MM.1S (cell line): ENCODE results near the gene PRR9.

ENCODE experiments used
- DNase-seq: peaks from one replicate; pipeline ENCODE4 v3.0.0-alpha.2; 2015
- H2AFZ ChIP-seq: fragments of 300-600 bp; sonication (generic); 2 replicates; pipeline ENCODE4 v1.6.0; 2016; ENCODE audit warnings: antibody characterized with exemption, low read length
- H3F3A ChIP-seq: fragments of 300-600 bp; sonication (generic); 2 replicates; pipeline ENCODE4 v1.6.1; 2016; ENCODE audit warnings: mild to moderate bottlenecking, antibody characterized with exemption, low read length, moderate library complexity, mixed read lengths; ENCODE audit not compliant: insufficient read depth
- H3K27ac ChIP-seq: fragments of 300-600 bp; sonication (generic); 2 replicates; pipeline ENCODE4 v1.5.1; 2016; ENCODE audit warnings: mild to moderate bottlenecking, low read length
- H3K27me3 ChIP-seq: fragments of 300-600 bp; sonication (generic); replicated peaks from 2 replicates; pipeline ENCODE4 v1.6.0; 2016; ENCODE audit warnings: low read length; ENCODE audit not compliant: insufficient read depth
- H3K36me3 ChIP-seq: fragments of 300-600 bp; sonication (generic); replicated peaks from 2 replicates; pipeline ENCODE4 v1.6.1; 2016; ENCODE audit warnings: mild to moderate bottlenecking, low read length, mixed read lengths; ENCODE audit not compliant: insufficient read depth
- H3K4me1 ChIP-seq: fragments of 300-600 bp; sonication (generic); 2 replicates; pipeline ENCODE4 v1.6.1; 2016; ENCODE audit warnings: low read length, mixed read lengths
- H3K4me2 ChIP-seq: fragments of 300-600 bp; sonication (generic); 2 replicates; pipeline ENCODE4 v1.6.0; 2016; ENCODE audit warnings: low read depth, low read length
- H3K4me3 ChIP-seq: fragments of 300-600 bp; sonication (generic); 2 replicates; pipeline ENCODE4 v1.5.1; 2016; ENCODE audit warnings: low read length, mixed read lengths
- H3K79me2 ChIP-seq: fragments of 300-600 bp; sonication (generic); 2 replicates; pipeline ENCODE4 v1.6.1; 2016; ENCODE audit warnings: mixed run types, low read length, mixed read lengths
- H3K9ac ChIP-seq: fragments of 300-600 bp; sonication (generic); 2 replicates; pipeline ENCODE4 v1.6.1; 2016; ENCODE audit warnings: low read length, mixed read lengths
- H3K9me2 ChIP-seq: fragments of 300-600 bp; sonication (generic); replicated peaks from 2 replicates; pipeline ENCODE4 v1.6.1; 2016; ENCODE audit warnings: mild to moderate bottlenecking, low read length, mixed read lengths; ENCODE audit not compliant: insufficient read depth
- H3K9me3 ChIP-seq: fragments of 300-600 bp; sonication (generic); replicated peaks from 2 replicates; pipeline ENCODE4 v1.6.1; 2016; ENCODE audit warnings: mild to moderate bottlenecking, low read length, mixed read lengths; ENCODE audit not compliant: insufficient read depth
- H4K20me1 ChIP-seq: fragments of 300-600 bp; sonication (generic); 2 replicates; pipeline ENCODE4 v1.6.1; 2016; ENCODE audit warnings: mild to moderate bottlenecking, low read length, moderate library complexity, mixed read lengths; ENCODE audit not compliant: insufficient read depth
- EZH2 ChIP-seq: fragments of 300-600 bp; sonication (generic); optimal IDR thresholded peaks from 2 replicates; pipeline ENCODE3; 2017; ENCODE audit warnings: low read depth, mild to moderate bottlenecking, antibody characterized with exemption, low read length, mixed read lengths
- EZH2phosphoT487 ChIP-seq: fragments of 300-600 bp; sonication (generic); IDR thresholded peaks from 2 replicates; pipeline ENCODE4 v1.6.1; 2018; ENCODE audit warnings: antibody characterized with exemption, low read length
- TF ChIP-seq, protein P1 (sequence below): fragments of 300-600 bp; sonication (generic); IDR thresholded peaks from 2 replicates; pipeline ENCODE4 v1.5.1; 2016; ENCODE audit warnings: antibody characterized with exemption, low read length, mixed read lengths

The PRR9 gene

DNA sequence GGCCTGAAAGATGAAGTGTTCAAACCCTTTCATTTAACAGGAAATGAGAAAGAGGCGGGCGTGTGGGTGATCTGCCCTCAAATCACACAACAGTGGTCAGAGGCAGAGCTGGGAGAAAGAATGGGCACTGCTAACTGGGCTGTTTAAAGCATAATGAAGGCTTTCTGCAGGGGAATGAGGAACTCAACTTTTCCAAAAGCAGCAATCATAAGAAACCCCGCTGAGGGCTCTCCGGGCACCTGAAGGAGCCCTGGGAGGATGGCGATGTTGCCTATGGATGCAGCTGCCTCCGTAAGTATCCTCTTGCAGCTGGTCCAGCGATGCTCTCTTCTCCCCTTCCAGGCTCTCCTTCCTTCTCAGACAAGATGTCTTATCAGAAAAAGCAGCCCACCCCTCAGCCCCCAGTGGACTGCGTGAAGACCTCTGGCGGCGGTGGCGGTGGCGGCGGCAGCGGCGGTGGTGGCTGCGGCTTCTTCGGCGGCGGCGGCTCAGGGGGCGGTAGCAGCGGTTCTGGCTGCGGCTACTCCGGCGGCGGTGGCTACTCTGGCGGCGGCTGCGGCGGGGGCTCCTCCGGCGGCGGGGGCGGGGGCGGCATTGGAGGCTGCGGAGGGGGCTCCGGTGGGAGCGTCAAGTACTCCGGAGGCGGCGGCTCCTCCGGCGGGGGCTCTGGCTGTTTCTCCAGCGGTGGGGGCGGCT lies 43.3 kb downstream of the PRR9 start:
- Histone ChIP-seq H3K9ac (no peak overlapping the region), H3K4me3 (peak overlapping the region; percentile 55), H3F3A (peaks cover 6% of the 10 kb centered on the region; the same call in 1 of the 2 replicates), H3K79me2 (no peaks in the 10 kb centered on the region), H3K9me3 (no peaks in the 10 kb centered on the region), H2AFZ (peak overlapping the region; percentile 18; the same call in 1 of the 2 replicates), H3K36me3 (no peaks in the 10 kb centered on the region), H4K20me1 (no peaks in the 10 kb centered on the region), H3K4me2 (peak overlapping the region; percentile 80; the same call in 1 of the 2 replicates), H3K4me1 (peaks cover 24% of the 10 kb centered on the region), H3K9me2 (no peaks in the 10 kb centered on the region), H3K27ac (no peak overlapping the region), H3K27me3 (peaks cover 13% of the 10 kb centered on the region)
- peak; percentile 50 for DNase-seq
- TF ChIP-seq EZH2, result no peak
- TF ChIP-seq, protein P1, sequence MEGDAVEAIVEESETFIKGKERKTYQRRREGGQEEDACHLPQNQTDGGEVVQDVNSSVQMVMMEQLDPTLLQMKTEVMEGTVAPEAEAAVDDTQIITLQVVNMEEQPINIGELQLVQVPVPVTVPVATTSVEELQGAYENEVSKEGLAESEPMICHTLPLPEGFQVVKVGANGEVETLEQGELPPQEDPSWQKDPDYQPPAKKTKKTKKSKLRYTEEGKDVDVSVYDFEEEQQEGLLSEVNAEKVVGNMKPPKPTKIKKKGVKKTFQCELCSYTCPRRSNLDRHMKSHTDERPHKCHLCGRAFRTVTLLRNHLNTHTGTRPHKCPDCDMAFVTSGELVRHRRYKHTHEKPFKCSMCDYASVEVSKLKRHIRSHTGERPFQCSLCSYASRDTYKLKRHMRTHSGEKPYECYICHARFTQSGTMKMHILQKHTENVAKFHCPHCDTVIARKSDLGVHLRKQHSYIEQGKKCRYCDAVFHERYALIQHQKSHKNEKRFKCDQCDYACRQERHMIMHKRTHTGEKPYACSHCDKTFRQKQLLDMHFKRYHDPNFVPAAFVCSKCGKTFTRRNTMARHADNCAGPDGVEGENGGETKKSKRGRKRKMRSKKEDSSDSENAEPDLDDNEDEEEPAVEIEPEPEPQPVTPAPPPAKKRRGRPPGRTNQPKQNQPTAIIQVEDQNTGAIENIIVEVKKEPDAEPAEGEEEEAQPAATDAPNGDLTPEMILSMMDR, result no peak

DNA sequence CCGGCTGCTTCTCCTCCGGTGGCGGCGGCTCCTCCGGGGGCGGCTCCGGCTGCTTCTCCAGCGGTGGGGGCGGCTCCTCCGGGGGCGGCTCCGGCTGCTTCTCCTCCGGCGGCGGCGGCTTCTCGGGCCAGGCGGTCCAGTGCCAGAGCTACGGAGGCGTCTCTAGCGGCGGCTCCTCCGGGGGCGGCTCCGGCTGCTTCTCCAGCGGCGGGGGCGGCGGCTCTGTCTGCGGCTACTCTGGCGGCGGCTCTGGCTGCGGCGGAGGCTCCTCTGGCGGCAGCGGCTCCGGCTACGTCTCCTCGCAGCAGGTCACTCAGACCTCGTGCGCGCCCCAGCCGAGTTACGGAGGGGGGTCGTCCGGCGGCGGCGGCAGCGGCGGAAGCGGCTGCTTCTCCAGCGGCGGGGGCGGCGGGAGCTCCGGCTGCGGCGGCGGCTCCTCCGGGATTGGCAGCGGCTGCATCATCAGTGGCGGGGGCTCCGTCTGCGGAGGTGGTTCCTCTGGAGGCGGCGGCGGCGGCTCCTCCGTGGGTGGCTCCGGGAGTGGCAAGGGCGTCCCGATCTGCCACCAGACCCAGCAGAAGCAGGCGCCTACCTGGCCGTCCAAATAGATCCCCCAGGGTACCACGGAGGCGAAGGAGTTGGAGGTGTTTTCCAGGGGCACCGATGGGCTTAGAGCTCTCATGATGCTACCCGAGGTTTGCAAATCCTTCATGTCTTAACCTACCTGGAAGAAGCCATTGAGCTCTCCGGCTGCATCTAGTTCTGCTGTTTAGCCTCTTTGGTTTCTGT lies 44.1 kb downstream of the PRR9 start:
- Histone ChIP-seq H3K4me2 (peak overlapping the region; percentile 80), H3K4me3 (peak overlapping the region; percentile 55), H3K4me1 (peaks cover 24% of the 10 kb centered on the region), H3K9me3 (no peaks in the 10 kb centered on the region), H3K27me3 (peaks cover 13% of the 10 kb centered on the region), H2AFZ (peak overlapping the region; percentile 18; the same call in 1 of the 2 replicates), H3K27ac (no peak overlapping the region), H3K9ac (no peak overlapping the region), H3K79me2 (no peaks in the 10 kb centered on the region), H4K20me1 (no peaks in the 10 kb centered on the region), H3K9me2 (no peaks in the 10 kb centered on the region), H3K36me3 (no peaks in the 10 kb centered on the region), H3F3A (peaks cover 6% of the 10 kb centered on the region; the same call in 1 of the 2 replicates)
- TF ChIP-seq, protein P1, result no peak
- TF ChIP-seq EZH2phosphoT487, result no peak
- no peak for TF ChIP-seq EZH2
- peak; percentile 34 for DNase-seq

DNA sequence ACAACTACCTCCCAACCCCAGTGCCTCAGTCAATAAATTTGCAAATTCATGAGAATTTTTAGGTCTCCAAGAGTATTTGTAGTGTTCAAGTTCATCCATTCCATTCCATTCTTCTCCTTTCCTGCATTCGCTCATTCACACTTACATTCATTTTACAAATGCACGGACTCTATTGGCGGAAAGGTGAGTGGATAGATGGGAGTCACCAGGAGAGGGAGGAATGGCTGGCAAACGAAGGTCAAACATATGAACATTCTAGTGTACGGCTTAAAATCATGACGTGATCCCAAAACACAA lies 44.6 kb downstream of the PRR9 start:
- H3K4me1 ChIP-seq, result peaks cover 24% of the 10 kb centered on the region
- H3K4me3 ChIP-seq, result peak overlapping the region; percentile 55
- no peak overlapping the region for H3K27ac ChIP-seq
- H3K9ac ChIP-seq, result no peak overlapping the region
- no peaks in the 10 kb centered on the region for H3K9me3 ChIP-seq
- H4K20me1 ChIP-seq, result no peaks in the 10 kb centered on the region
- no peaks in the 10 kb centered on the region for H3K79me2 ChIP-seq
- no peak for DNase-seq
- peaks cover 6% of the 10 kb centered on the region; the same call in 1 of the 2 replicates for H3F3A ChIP-seq
- no peaks in the 10 kb centered on the region for H3K36me3 ChIP-seq
- H3K4me2 ChIP-seq, result peak overlapping the region; percentile 80
- TF ChIP-seq EZH2 (no peak), EZH2phosphoT487 (no peak)
- TF ChIP-seq, protein P1, result no peak
- H3K9me2 ChIP-seq, result no peaks in the 10 kb centered on the region
- peak overlapping the region; percentile 18; the same call in 1 of the 2 replicates for H2AFZ ChIP-seq
- H3K27me3 ChIP-seq, result peaks cover 13% of the 10 kb centered on the region
